Ascending aorta (tissue), 2 donors: ENCODE results near the gene MAPK13. TPM values are rescaled to one million over a fixed set of nuclear protein-coding genes. Genes with fewer than 3 reads are reported as not detected.
"Not testable (repeated sequence)": the region's sequence is repeated elsewhere in the genome, so short reads cannot be mapped to it uniquely, and the experiment has no call there.

Experiments
- DNase-seq, 2 donors: peaks; one replicate each; pipeline ENCODE4 v3.0.0-alpha.2; 2019; ENCODE audit warnings: low spot score in 2 of 2
- H3K27ac ChIP-seq, 2 donors: fragments of 200-600 bp; sonication (generic); one replicate each; pipeline ENCODE4 v1.5.1; 2016 to 2017; ENCODE audit warnings: mild to moderate bottlenecking in 1 of 2
- H3K27me3 ChIP-seq: fragments of 200-600 bp; sonication (generic); one replicate; pipeline ENCODE4 v1.5.1; 2017
- H3K36me3 ChIP-seq, 2 donors: fragments of 200-600 bp; sonication (generic); one replicate each; pipeline ENCODE4 v1.5.1; 2016
- H3K4me1 ChIP-seq, 2 donors: fragments of 200-600 bp; sonication (generic); one replicate each; pipeline ENCODE4 v1.5.1; 2016 to 2017; ENCODE audit warnings: mild to moderate bottlenecking in 1 of 2
- H3K4me3 ChIP-seq, 2 donors: fragments of 200-600 bp; sonication (generic); one replicate each; pipeline ENCODE4 v1.5.1; 2016 to 2017; ENCODE audit warnings: mild to moderate bottlenecking in 1 of 2
- H3K9me3 ChIP-seq, 2 donors: fragments of 200-600 bp; sonication (generic); one replicate each; pipeline ENCODE4 v1.5.1; 2016
- intact Hi-C: fragments of 100-400 bp; cut with DNase I; formaldehyde crosslinking; loops from one replicate; pipeline ENCODE4 v1.15.1; 2023
- total RNA-seq: library from RNA; depleted of rRNA; stranded (reverse); fragments of >200 nt; gene quantifications from one replicate; pipeline ENCODE4 v1.1.0, GENCODE V29; 2016
- TF ChIP-seq, protein P1 (sequence below), 3 experiments: fragments of 200-600 bp in 2 of 3; fragments of 450-650 bp in 1 of 3; sonication (generic) in 2 of 3; IDR thresholded peaks; one replicate each; pipeline ENCODE4 v1.5.1; 2016 to 2019; ENCODE audit warnings: antibody characterized with exemption in 3 of 3, mild to moderate bottlenecking in 1 of 3, moderate library complexity in 1 of 3

Gene MAPK13
- total RNA-seq, 1 donor from 2014 or later: 7.7 TPM

DNA sequence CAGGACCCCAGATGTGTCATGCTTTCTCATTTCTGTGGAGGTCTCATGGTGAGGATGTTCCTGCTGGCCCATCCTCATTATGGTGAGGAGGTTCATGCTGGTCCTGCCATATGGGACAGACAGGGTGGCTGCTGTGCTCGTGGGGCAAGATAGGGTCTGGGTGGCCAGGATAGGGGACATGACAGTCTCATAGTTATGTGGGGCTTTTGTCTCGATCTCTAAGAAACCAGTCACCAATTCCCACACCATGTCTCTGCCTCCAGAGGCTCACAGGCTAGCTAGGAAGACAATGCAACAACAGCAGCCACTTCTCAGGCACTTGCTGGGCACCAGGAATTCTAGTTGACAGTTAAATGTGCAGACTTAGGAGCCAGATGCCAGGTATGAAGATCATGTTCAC, 4.2 kb upstream of the MAPK13 start:
- TF ChIP-seq, protein P1, sequence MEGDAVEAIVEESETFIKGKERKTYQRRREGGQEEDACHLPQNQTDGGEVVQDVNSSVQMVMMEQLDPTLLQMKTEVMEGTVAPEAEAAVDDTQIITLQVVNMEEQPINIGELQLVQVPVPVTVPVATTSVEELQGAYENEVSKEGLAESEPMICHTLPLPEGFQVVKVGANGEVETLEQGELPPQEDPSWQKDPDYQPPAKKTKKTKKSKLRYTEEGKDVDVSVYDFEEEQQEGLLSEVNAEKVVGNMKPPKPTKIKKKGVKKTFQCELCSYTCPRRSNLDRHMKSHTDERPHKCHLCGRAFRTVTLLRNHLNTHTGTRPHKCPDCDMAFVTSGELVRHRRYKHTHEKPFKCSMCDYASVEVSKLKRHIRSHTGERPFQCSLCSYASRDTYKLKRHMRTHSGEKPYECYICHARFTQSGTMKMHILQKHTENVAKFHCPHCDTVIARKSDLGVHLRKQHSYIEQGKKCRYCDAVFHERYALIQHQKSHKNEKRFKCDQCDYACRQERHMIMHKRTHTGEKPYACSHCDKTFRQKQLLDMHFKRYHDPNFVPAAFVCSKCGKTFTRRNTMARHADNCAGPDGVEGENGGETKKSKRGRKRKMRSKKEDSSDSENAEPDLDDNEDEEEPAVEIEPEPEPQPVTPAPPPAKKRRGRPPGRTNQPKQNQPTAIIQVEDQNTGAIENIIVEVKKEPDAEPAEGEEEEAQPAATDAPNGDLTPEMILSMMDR (IDR thresholded peaks at IDR 0.05): no peak

DNA sequence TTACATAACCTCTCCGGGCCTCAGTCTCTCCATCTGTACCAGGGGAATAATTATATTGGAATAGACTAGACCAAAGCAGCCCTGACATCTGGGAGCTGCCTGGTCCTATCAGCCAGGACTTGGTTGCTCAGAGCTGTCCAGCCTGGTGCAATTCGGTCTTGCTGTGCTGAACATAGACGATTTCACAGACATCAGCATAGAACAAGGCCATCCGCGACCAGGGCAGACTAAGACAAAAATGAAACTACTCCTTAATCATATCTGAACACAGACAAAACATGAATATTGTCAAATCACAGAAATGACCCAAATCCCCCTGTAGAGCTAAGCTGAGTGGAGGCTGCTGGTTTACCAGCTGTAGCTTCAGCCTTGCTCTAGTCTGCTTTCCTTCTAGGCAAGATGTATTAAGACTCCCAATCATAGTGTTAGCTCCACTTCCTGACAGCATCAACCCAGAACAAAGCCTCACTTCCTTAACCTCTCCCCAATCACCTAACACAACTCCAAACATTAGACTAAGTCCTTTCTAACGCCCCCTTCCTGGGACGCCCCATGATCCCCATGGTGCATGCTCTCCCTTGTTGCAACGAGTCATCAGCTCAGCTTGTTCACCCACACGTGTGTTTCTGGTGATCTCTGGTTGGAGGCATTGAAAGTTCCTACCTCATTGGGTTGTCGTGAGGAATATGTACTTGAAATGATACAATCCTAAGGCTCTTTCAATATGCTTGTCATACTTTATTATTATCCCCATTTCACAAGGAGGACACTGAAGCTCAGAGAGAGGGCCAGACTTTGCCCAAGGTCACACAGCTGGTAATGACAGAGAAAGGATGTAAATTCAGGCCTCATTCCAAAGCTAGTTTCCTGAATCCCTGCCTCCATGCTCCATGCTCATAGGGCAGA, 3.5 kb upstream of the MAPK13 start:
- DNase-seq: no peak
- H3K4me1 ChIP-seq: peaks cover 0 to 8% of the 10 kb centered on the region in 2 donors
- TF ChIP-seq, protein P1 (IDR thresholded peaks at IDR 0.05): no peak
- H3K36me3 ChIP-seq: no peaks in the 10 kb centered on the region
- no peaks in the 10 kb centered on the region for H3K9me3 ChIP-seq
- intact Hi-C loops: no loop called here
- H3K27me3 ChIP-seq: no peaks in the 10 kb centered on the region
- H3K4me3 ChIP-seq: no peak overlapping the region
- H3K27ac ChIP-seq: no peak overlapping the region

More for the DNA sequence above, 4.2 kb upstream of the MAPK13 start:
- Histone ChIP-seq H3K4me3 (no peak overlapping the region), H3K9me3 (no peaks in the 10 kb centered on the region), H3K27me3 (no peaks in the 10 kb centered on the region), H3K4me1 (peaks cover 0 to 8% of the 10 kb centered on the region in 2 donors), H3K36me3 (no peaks in the 10 kb centered on the region), H3K27ac (no peak overlapping the region)
- peak in 1 of 2 donors; percentile 52 for DNase-seq
- intact Hi-C loops: no loop called here

DNA sequence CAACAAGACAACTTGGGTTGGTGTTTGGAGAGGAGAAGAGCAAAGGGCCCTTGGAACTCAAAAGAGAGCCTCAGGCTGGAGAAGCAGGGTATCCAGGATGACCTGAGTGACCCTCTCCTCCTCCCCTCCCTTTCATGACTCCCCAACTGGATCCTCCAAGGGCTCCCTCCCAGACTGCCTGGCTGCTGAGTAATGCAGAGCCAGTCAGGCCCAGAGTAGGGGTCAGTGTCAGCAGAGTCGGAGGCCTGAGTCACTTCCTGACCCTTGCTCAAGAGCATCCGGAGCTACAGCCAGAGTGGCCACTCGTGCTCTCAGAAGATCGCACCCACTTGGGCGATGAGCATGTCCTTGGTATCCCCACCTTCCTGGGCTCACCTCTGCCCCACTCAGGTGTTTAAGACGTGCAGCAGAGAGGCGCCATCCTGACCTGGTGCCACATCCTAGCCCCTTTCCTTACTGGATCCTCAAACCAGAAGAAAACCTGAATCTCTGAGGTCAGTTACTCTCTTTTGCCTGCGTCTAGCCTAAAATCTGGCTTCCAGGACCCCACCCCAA, 2.8 kb upstream of the MAPK13 start:
- Histone ChIP-seq H3K27me3 (no peaks in the 10 kb centered on the region), H3K9me3 (no peaks in the 10 kb centered on the region), H3K36me3 (no peaks in the 10 kb centered on the region), H3K27ac (no peak overlapping the region), H3K4me3 (no peak overlapping the region), H3K4me1 (peaks cover 0 to 8% of the 10 kb centered on the region in 2 donors)
- intact Hi-C loops: no loop called here
- TF ChIP-seq, protein P1 (IDR thresholded peaks at IDR 0.05): no peak
- DNase-seq: peak; percentile 54 to 82

DNA sequence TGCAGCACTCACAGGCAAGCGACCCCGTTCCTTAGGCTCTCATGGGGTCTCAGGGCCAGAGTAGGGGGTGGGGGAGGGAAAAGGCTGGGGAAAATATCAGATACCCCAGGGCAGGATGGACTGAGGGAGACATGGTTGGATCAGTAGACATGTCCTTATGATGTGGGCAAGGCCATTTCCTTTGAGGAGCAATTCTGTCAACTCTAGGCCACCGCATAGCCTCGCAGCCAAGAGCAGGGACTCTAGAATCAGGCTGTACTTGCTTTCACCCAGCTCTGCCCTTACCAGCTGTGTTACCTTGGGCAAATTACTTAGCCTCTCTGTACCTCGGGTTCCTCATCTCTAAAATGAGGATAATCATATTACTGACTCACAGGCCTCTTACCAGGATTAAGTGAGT, 2.2 kb upstream of the MAPK13 start:
- intact Hi-C loops: no loop called here
- TF ChIP-seq, protein P1 (IDR thresholded peaks at IDR 0.05): no peak

DNA sequence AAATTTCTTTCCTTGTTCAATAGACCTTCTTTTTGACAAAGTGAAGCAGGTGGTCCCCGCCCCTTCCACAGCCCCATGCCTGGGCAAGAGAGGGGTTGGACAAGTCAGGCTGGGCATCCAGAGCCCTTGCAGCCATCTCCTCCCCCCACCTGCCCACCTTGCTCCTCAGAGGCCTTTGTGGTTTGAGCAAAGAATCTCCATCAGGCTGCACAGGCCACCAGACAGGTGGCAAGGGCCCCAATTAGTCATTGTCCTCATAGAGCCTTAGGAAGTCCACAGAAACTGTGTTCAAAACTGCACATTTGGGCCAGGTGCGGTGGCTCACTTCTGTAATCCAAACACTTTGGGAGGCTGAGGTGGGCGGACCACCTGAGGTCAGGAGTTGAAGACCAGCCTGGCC, 1.5 kb upstream of the MAPK13 start:
- H3K27me3 ChIP-seq: no peaks in the 10 kb centered on the region
- H3K4me1 ChIP-seq: peaks cover 0 to 8% of the 10 kb centered on the region in 2 donors
- H3K27ac ChIP-seq: no peak overlapping the region
- intact Hi-C loops: no loop called here
- H3K4me3 ChIP-seq: no peak overlapping the region
- TF ChIP-seq, protein P1 (IDR thresholded peaks at IDR 0.05): no peak
- no peak for DNase-seq
- H3K36me3 ChIP-seq: no peaks in the 10 kb centered on the region
- H3K9me3 ChIP-seq: no peaks in the 10 kb centered on the region

More for the DNA sequence above, 2.2 kb upstream of the MAPK13 start:
- DNase-seq: peak in 1 of 2 donors; percentile 56
- Histone ChIP-seq H3K9me3 (no peaks in the 10 kb centered on the region), H3K27ac (no peak overlapping the region), H3K4me1 (peaks cover 0 to 8% of the 10 kb centered on the region in 2 donors), H3K27me3 (no peaks in the 10 kb centered on the region), H3K36me3 (no peaks in the 10 kb centered on the region), H3K4me3 (no peak overlapping the region)

DNA sequence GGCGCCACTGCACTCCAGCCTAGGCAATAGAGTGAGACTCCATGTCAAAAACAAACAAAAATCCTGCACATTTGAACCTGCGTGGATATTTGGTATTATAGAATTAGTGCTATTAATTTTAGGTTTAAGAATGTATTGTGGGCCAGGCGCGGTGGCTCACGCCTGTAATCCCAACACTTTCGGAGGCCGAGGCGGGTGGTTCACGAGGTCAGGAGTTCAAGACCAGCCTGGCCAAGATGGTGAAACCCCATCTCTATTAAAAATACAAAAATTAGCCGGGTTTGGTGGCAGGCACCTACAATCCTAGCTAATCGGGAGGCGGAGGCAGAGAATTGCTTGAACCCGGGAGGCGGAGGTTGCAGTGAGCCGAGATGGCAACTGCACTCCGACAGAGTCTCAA, 979 bp upstream of the MAPK13 start:
- H3K4me1 ChIP-seq, intact Hi-C loops, H3K27me3 ChIP-seq, H3K4me3 ChIP-seq, H3K36me3 ChIP-seq, H3K27ac ChIP-seq, DNase-seq, H3K9me3 ChIP-seq: not testable (repeated sequence)
